K562 (cell line): Measurements from ENCODE around the gene IGFL1. TPM values are rescaled to one million over a fixed set of nuclear protein-coding genes. Genes with fewer than 3 reads are reported as not detected.

Experiments used
- BACH1 ChIP-seq: fragments of 200-800 bp; sonication (Bioruptor generic); IDR thresholded peaks from 2 replicates; pipeline ENCODE4 v1.6.1; 2016; ENCODE audit warnings: missing genetic modification characterization, missing compliant biosample characterization
- ELF2 ChIP-seq: fragments of 250-450 bp; sonication (Bioruptor Pico); IDR thresholded peaks from 2 replicates; pipeline ENCODE4 v1.5.0; 2021; ENCODE audit warnings: mild to moderate bottlenecking
- GABPB2 ChIP-seq: fragments of 250-450 bp; sonication (Bioruptor Pico); conservative IDR thresholded peaks from 2 replicates; pipeline ENCODE4 v1.5.1; 2021; ENCODE audit warnings: mild to moderate bottlenecking
- REST ChIP-seq, 2 experiments: fragments of 450-650 bp; formaldehyde crosslinking in 1 of 2; IDR thresholded peaks; 2 replicates each; pipeline versions ENCODE4 v1.4.0 to v1.6.1; 2014 to 2020; ENCODE audit warnings: mild to moderate bottlenecking in 2 of 2, borderline replicate concordance in 1 of 2, low read depth in 1 of 2
- STAT6 ChIP-seq: sonication (generic); formaldehyde crosslinking; IDR thresholded peaks from 2 replicates; pipeline ENCODE4 v1.8.1; 2023; ENCODE audit warnings: mild to moderate bottlenecking, missing genetic modification reagents
- ZBTB11 ChIP-seq, 3 experiments: fragments of 200-800 bp in 1 of 3; fragments of 250-450 bp in 1 of 3; fragments of 450-650 bp in 1 of 3; sonication (Bioruptor Pico) in 1 of 3; sonication (Bioruptor generic) in 1 of 3; formaldehyde crosslinking in 1 of 3; IDR thresholded peaks; 2 replicates each; pipeline versions ENCODE4 v1.6.1 to v1.8.0; 2016 to 2022; ENCODE audit warnings: mild to moderate bottlenecking in 2 of 3, missing genetic modification characterization in 2 of 3, missing compliant biosample characterization in 1 of 3, moderate library complexity in 1 of 3
- ZNF316 ChIP-seq: fragments of 450-650 bp; IDR thresholded peaks from 2 replicates; pipeline ENCODE4 v1.6.1; 2016
- polyA plus RNA-seq, 8 experiments: library from polyadenylated mRNA; depleted of rRNA in 4 of 8; stranded (reverse) in 5 of 8; unstranded in 3 of 8; fragments of >200 nt; fragmentation: Nextera tagmentation in 2 of 8; fragmentation: Illumina TruSeq in 1 of 8; extraction: Ambion mirVana in 2 of 8; extraction: Trizol in 1 of 8; gene quantifications; 2 replicates each; pipeline versions ENCODE4 v1.2.1 to v1.2.3, GENCODE V29; 2011 to 2014; ENCODE audit warnings: inconsistent platforms in 1 of 8, missing spikeins in 1 of 8
- total RNA-seq, 7 experiments: library from RNA; depleted of rRNA in 6 of 7; stranded (reverse); fragments of >200 nt in 6 of 7; fragmentation: Illumina TruSeq in 2 of 7; extraction: Trizol in 2 of 7; gene quantifications; 2 replicates each; pipeline versions ENCODE4 v1.2.1 to v1.2.3, GENCODE V29; 2011 to 2021; ENCODE audit warnings: low replicate concordance in 1 of 7

IGFL1 gene
- total and polyA plus RNA-seq, 9 of the 15 experiments (the other 6 are each of a cell fraction or from before 2014, with no cell fraction given), result not detected

GRCh38 chr19:46209051-46209450 lies 20.5 kb upstream of the IGFL1 start (continued):
- TF ChIP-seq REST (IDR thresholded peaks at IDR 0.05; ENCODE audit: borderline replicate concordance) (no peak), REST (CRISPR knock-in tag; IDR thresholded peaks at IDR 0.05; ENCODE audit: low read depth) (no peak), STAT6 (no peak), GABPB2 (CRISPR knock-in tag) (no peak), ZNF316 (peak; percentile 24; the same call in 1 of the 2 replicates), ELF2 (CRISPR knock-in tag) (no peak), ZBTB11 (CRISPR knock-in tag; IDR thresholded peaks at IDR 0.05) (no peak), BACH1 (tag) (no peak)
